ENCODE data around the gene IGF2. TPM values are rescaled to one million over a fixed set of nuclear protein-coding genes. Genes with fewer than 3 reads are reported as not detected.
A peak's percentile ranks its signal among the peaks of the same experiment; 100 is the strongest.

Gene IGF2
- total RNA-seq, 1 donor from 2014 or later, result 1,514 TPM

- no peak for DNase-seq
Measured at GRCh38 chr11:2122907-2123627, 16.1 kb downstream of the IGF2 start.

DNA sequence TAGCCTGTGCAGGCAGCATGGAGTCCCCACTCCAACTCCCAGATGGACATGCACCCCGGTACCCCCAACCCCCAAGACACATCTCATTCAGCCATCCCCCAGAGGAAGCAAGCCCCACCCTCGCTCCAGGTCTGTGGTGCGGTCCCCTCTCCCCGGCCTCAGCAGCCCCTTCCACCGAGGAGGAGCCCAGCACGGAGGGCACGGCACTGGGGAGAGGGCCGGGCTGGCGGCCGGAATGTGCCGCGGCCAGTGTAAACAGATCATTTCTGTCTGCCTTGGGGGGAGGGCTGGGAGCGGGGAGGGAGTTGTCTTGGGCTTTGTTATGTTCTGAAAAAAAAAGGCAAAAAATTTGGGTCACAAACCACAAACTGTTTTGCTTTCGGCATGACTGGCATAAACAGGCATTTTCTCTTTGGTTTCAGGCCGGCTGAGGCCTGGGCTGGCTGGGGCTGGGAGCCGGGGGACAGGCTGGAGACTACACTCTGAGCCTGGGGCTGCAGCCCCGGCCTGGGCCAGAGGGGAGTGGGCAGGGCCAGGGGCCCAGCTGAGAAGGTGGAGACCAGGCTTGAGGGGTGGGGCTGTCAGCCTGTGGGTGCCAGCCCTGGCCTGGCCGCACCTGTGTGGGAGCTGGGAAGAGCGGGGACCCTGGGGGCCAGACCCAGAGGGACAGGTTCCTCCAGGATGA, 16.8 kb downstream of the IGF2 start:
- DNase-seq, result no peak

- DNase-seq, result no peak
Measured at GRCh38 chr11:2121227-2122130, 17.7 kb downstream of the IGF2 start.

- DNase-seq, result no peak
Measured at GRCh38 chr11:2120359-2121100, 18.7 kb downstream of the IGF2 start.

DNA sequence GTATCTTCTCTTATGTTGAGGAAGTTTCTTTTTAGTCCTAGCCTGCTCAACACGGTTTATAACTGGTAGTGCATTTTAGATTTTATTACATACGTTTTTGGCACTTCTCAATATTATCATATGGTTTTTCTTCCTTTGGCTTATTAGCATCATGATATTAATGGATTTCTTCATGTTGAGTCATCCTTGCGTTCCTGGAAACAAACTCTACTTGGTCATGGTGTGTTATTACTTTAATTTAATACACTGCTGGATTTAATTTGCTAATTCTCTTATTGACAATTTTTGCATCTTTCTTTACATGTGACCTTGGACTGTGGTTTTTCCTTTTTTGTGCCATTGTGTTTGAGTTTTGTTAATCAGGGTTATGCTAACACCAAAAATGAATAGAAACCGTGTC, 20.5 kb downstream of the IGF2 start:
- DNase-seq, result no peak

DNA sequence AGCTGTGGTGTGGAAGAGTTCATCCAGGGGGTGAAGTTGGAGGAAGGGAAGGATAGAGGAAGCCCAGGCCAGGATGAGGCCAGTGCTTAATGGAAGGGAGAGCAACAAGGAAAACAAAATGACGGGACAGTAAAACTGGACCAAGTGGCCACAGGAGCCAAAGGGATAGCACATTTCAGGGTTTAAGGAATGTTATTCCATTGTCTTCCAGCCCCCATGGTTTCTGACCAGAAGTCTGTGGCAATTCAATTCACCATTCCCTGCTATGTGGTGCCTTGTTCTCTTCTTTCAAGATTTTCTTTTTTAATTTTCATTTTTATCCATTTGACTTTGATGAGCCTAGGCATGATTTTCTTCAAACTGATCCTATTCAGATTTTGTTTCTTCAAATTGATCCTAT, 22.5 kb downstream of the IGF2 start:
- DNase-seq, result no peak

GRCh38 chr11:2115308-2115707, 23.9 kb downstream of the IGF2 start:
- DNase-seq, result no peak

DNA sequence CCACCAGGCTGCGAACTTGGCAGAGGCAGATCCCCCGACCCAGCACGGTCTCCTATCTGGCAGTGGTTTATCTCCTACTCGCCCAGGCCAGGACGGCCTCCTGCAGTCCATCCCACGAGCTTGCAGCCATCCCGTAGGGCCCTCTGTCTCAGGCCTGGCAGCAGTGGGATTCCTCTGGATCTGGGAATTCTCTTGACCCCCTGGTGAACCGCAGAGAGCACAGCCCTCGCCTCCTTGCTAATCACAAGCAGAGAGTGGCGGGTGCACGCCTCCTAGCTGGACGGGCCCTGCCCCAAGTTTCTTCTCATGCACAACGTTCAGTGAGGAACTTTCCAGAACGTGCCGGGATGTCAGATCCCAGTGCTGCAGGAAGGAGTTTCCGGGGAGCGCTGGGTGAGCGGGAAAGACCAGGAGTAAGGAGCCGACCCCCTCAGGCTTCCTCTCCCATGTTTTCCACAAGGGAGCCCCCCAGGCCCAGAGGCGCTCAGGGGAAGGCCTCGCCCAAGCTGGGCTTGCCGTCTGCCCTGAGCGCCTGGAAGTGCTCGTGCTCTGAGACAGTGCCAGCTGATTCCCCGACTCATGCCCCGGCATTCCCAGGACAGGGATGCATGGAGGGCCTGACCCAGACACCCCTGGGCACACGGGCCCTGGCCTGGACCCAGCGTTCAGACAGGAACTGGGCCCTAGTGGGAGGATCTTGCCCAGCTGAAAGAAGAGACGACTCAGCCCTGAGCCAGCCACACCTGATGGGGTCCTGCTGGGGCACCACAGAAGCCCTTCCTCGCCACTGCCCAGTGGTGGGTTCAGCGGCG, 24.6 kb downstream of the IGF2 start:
- no peak for DNase-seq

GRCh38 chr11:2113776-2114175, 25.4 kb downstream of the IGF2 start:
- DNase-seq, result no peak

DNA sequence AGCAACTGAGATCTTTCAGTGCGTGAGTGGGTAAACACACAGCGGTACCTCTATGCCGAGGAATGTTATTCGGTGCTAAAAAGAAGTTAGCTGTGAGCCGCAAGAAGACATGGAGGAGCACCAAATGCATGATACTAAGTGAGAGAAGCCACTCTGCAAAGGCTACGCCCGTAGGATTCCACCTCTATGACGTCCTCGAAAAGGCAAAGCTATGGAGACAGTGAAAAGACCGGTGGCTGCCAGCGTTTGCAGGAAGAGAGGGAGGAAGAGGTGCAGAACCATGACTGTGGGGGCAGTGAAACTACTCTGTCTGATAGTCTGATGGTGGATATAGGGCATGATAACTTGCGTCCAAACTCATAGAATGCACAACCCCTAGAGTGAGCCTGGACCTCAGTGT, 28.7 kb downstream of the IGF2 start:
- no peak for DNase-seq

GRCh38 chr11:2109541-2110019, 29.6 kb downstream of the IGF2 start:
- peak; percentile 67 for DNase-seq

- DNase-seq, result peak; percentile 57
Measured at GRCh38 chr11:2108675-2109491, 30.3 kb downstream of the IGF2 start.

GRCh38 chr11:2107941-2108630, 31.1 kb downstream of the IGF2 start:
- DNase-seq, result no peak

DNA sequence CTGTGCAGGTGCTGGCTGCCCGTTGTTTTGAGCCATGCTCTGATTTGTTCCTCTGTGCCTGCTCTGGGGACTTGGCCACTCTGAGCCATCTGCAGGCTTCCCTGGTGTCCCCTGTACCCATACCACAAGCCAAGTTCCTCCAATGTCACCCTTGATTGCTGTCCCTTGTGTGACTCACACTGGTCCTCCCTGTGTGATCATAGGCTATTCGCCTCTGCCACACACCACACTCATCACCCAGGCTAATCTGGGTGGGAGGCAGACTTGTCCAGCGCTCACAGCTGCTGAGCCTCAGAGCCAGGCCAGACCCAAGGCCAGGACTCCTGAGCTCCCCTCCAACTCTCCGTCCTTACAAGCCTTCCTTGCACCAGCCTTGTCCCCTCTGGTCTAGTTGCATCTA, 31.7 kb downstream of the IGF2 start:
- DNase-seq, result no peak

- DNase-seq, result no peak
Measured at GRCh38 chr11:2106583-2107209, 32.5 kb downstream of the IGF2 start.

- DNase-seq, result no peak
Measured at GRCh38 chr11:2105511-2105910, 33.7 kb downstream of the IGF2 start.

DNA sequence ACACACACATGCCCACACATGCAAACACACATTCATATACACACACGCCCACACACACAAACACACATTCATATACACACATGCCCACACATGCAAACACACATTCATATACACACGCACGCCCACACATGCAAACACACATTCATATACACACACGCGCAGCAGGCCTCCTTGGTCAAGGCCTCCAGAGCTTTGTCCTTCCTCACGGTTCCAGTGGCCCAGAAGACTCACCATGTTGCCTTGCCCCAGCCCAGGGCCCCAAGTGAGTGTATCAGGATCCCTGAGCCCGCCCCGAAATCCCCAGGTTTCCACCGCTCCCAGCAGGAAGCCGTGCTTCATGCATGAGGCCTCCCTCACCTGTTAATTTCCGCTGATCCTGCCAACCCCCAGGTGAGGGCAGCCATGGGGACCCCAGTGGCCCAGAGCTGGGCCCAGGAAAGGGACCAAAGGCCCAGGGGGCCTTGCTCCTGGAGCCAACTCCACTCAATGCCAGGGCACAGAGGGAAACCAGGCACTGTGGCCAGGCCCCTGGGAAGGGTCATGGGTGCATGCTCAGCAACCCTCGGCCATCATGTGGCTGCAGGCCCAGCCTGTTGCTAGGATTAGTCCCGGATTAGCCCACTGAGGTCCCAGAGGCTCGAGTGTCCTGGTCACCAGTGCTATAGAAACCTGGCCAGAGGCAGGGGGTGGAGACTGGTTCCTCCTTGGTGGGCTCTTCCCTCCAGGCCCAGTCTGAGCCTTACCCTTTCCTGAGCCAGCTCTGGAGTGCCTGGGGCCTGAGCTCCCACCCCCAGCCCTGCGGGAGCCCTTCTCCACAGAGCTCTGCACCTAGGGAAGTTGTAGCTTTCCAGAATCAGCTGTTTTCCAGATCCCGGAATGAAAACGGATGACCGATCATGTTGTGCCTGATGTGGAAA, 34.4 kb downstream of the IGF2 start:
- DNase-seq, result no peak
